Myocyte (in vitro differentiated cells): ENCODE data around the gene UBAP2L. TPM values are rescaled to one million over a fixed set of nuclear protein-coding genes. Genes with fewer than 3 reads are reported as not detected.
"Not testable (repeated sequence)": the region's sequence is repeated elsewhere in the genome, so short reads cannot be mapped to it uniquely, and the experiment has no call there.

Experiments
- DNase-seq: peaks from one replicate; pipeline ENCODE4 v3.0.0-alpha.2; 2012; ENCODE audit warnings: low read depth
- microRNA counts: library from miRNA; unstranded; fragments of <30 nt; microRNA quantifications from one replicate; lab custom pipeline; 2016
- microRNA-seq: library from miRNA; unstranded; fragments of <30 nt; microRNA quantifications from one replicate; pipeline ENCODE4, GENCODE V29; 2016
- total RNA-seq: library from RNA; depleted of rRNA; stranded (reverse); fragments of >200 nt; gene quantifications from 2 replicates; pipeline ENCODE4 v1.2.3, GENCODE V29; 2014

Gene UBAP2L
- total RNA-seq, 1 donor from 2014 or later: 96.7 TPM

- not testable (repeated sequence) for DNase-seq
Observed at GRCh38 chr1:154307670-154308270, 87.0 kb downstream of the UBAP2L start.

- not testable (repeated sequence) for DNase-seq
Observed at GRCh38 chr1:154309136-154309535, 88.4 kb downstream of the UBAP2L start.

- not testable (repeated sequence) for DNase-seq
Observed at GRCh38 chr1:154312229-154313065, 91.7 kb downstream of the UBAP2L start.

- no peak for DNase-seq
Observed at GRCh38 chr1:154313066-154313356, 92.3 kb downstream of the UBAP2L start.

- not testable (repeated sequence) for DNase-seq
Observed at GRCh38 chr1:154314226-154314625, 93.5 kb downstream of the UBAP2L start.

GRCh38 chr1:154316704-154317103 lies 95.9 kb downstream of the UBAP2L start:
- no peak for DNase-seq

GRCh38 chr1:154318386-154318785 lies 97.6 kb downstream of the UBAP2L start:
- DNase-seq: no peak

MicroRNAs encoded within 50 kb of the gene (microRNA counts, 767-probe panel; counts per million panel counts)
- microRNA hsa-miR-190b (lab: Ali Mortazavi, UCI): not detected

Small RNA genes lying within 50 kb of the gene (microRNA-seq; reads per million reads assigned to microRNA genes)
- 14.2 reads per million, percentile 35 among the genes with 10 or more reads in this experiment for gene MIR190B

Other genes with a start within 250 kb of the UBAP2L start
- gene JTB, start 243.3 kb upstream of the UBAP2L start, total RNA-seq: 162 and 217 TPM in 2 replicates
- 15.5 and 22.0 TPM in 2 replicates for gene RAB13, start 234.6 kb upstream of the UBAP2L start, total RNA-seq
- 935 and 1,278 TPM in 2 replicates for gene RPS27, start 230.2 kb upstream of the UBAP2L start, total RNA-seq
- 0.13 TPM in 1 of 2 replicates, not detected in the other for gene NUP210L, start 65.9 kb upstream of the UBAP2L start, total RNA-seq
- gene TPM3, start 28.9 kb upstream of the UBAP2L start, total RNA-seq: 819 and 978 TPM in 2 replicates
- gene CFAP141, start 14.6 kb upstream of the UBAP2L start, total RNA-seq: not detected in 2 replicates
- gene HAX1, start 51.7 kb downstream of the UBAP2L start, total RNA-seq: 91.7 and 115 TPM in 2 replicates
- gene AQP10, start 100.1 kb downstream of the UBAP2L start, total RNA-seq: not detected in 2 replicates
- gene ATP8B2, start 104.6 kb downstream of the UBAP2L start, total RNA-seq: 44.0 and 46.9 TPM in 2 replicates
- gene IL6R, start 184.4 kb downstream of the UBAP2L start, total RNA-seq: 1.6 and 5.4 TPM in 2 replicates